ENCODE measurements around the gene SUN3.
A peak's percentile ranks its signal among the peaks of the same experiment; 100 is the strongest.

The SUN3 gene

DNA sequence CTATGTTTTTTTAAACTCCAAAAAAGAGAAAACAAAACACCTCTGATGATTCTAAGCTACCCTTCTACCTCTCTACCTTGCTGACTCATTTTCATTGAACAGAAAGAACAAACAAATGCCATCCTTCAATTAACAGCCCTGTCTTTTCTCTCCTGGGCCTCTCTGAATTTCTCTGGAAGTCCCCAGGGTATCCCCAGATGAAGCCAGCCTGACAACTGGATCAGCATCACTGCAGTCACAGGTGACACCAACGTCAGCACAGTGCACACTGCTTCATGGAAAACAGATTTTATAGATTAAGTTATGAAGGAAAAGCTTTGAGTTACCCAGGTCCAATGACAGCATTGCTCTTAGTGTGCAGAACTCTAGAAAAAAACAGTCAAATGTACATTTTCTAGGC, 55.2 kb downstream of the SUN3 start:
- DNase-seq, result no peak

DNA sequence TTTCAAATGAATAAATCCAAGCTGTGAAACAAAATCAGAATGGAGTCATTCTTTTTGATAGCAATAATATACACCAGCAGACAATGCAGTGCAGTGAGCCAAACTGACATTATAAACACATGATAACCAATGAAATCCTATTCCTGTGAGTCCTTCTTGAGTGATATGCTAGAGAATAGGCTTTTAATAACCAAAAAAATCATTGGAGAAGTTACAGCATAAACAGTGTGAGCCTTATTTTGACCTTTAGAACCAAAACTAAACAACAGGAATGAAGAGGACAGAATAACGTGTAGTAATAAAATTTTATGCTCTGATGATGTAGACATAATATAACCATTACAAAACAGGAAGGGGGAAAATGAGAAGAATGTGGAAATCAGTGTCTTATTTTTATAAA, 58.1 kb downstream of the SUN3 start:
- no peak for DNase-seq

GRCh38 chr7:47968847-47969774, 59.8 kb downstream of the SUN3 start:
- peak; percentile 13 to 33 (median 18) for DNase-seq

DNA sequence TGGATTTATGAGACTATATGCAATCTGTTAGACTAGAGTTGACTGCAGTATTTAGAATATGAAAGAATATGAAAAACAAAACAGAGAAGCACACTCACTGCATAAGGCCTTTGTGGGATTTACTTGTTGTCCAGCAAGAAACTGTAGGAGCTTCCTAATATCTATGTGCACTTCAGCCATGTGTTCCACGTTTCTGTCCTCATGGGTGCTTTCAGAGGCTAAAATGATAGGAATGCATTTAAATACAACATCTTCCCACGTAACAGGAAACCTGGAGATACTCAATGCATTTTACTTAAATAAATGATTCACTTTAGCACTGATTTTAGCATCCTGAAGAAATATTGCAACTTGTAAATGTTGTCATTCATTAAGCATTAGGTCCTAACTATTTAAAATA, 61.2 kb downstream of the SUN3 start:
- DNase-seq, result no peak

DNA sequence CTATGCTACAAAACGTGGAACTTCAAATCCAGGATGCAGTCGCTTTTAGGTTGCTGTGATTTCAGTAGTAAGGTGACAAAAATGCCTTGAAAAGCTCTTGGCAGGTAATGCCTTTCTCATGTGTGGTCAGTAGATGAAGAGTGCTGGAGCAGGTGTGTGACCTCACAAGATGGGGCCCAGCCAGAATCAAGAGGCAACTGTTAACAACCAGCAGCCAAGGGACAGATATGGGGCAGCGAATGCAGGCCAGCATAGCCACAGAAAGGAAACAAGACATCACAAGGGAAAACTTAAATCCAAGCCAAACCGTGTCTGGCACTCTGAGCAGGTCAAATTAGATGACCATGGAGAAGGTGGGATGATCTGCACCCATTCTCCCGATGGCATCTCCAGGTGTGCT, 61.8 kb downstream of the SUN3 start:
- no peak for DNase-seq

- no peak for DNase-seq
Measured at GRCh38 chr7:47965456-47965855, 63.5 kb downstream of the SUN3 start.

DNA sequence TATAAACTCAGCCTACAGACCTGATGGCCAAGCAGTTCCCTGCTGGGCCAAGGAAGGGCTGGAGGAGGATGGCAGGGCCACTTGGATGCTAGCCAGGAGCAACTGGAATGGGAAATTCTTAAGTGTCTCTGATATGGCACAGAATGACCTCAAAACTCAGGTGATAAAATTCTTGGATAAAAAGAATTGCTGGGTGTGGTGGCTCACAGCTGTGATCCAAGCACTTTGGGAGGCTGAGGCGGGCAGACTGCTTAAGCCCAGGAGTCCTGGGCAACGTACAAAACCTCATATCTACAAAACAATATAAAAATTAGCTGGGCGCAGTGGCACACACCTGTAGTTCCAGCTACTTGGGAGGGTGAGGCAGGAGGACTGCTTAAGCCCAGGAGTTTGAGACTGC, 66.6 kb downstream of the SUN3 start:
- DNase-seq, result no peak

GRCh38 chr7:47957156-47957555, 71.8 kb downstream of the SUN3 start:
- no peak for DNase-seq

DNA sequence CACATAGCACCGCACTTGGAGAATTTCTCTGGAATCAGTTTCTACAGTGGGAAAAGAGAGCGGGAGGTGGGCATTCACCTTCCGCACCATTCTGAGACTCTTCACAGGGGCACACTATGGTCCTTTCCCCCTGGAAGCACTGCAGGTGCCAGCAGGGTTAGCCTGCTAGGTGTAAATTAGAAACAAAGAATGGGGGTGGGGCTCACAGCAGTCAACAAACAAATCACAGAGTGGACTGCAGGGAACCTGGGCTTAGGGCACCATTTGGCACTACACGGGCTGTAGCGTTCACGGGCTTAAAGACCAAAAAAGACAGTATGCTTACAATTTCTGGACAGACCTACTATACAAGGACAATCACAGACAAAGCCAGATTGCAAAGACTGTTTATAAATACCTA, 72.7 kb downstream of the SUN3 start:
- no peak for DNase-seq

- no peak for DNase-seq
Measured at GRCh38 chr7:47954231-47954911, 74.5 kb downstream of the SUN3 start.

- no peak for DNase-seq
Measured at GRCh38 chr7:47953822-47954221, 75.1 kb downstream of the SUN3 start.

GRCh38 chr7:47952224-47952623, 76.7 kb downstream of the SUN3 start:
- DNase-seq, result no peak

GRCh38 chr7:47951374-47951773, 77.5 kb downstream of the SUN3 start:
- no peak for DNase-seq

DNA sequence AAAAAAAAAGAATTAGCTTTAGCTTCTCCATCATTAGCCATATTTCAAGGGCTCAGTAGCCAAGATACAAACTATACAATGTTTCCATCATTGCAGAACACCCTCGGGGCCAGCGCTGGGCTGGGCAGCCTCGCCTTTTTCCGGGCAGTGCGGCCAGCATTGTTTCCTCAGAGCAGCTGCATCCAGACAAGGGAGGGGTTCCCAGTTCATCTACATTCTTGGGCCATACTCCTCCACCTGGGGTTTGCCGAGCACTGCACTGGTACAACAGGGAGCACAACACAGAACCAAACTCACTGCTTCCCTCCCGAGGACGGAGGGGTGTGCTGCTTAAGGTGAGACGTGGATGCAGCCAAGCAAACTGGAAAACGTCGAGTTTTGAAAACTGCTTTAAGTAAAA, 78.2 kb downstream of the SUN3 start:
- no peak for DNase-seq

DNA sequence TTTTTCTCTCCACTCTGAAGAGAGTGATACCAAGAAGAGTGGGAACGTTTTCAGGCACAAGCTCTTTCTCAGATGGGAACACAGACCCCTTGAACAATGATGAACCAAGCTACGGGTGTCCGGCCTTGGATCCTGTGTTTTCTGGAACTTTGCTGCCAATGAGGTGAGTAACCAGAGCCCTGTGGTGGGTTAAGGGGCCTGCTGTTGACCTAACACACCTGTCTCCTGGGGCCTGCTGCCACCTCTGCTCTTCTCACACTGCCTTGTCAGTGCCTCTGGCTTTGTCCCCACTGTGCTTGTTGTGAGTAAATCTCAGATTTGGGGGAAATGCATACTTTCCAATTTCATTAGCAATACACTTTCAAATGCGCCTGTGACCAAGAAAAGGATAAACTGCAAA, 79.2 kb downstream of the SUN3 start:
- DNase-seq, result no peak

- no peak for DNase-seq
Measured at GRCh38 chr7:47948141-47948790, 80.6 kb downstream of the SUN3 start, which contains the start of gene PKD1L1. TSS of gene PKD1L1 (minus strand) at chr7:47948466. CDS start at chr7:47948440, 26 bp downstream.

DNA sequence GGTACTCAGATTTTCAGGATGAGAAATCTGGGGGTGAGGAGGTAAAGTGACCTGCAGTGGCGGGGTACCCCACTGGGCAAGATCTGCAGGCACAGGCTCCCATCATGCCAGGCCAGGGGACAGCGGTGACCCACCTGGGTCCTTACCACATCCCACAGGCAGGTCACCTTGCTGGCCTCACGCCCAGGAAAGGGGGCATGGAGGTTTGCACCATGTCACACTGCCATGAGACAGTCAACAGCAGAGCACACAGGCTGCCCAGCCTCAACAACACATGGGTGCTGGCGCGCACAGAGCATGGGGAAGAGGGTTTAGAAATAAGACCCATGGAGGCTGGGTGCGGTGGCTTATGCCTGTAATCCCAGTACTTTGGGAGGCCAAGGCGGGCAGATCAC, 81.6 kb downstream of the SUN3 start:
- no peak for DNase-seq

- DNase-seq, result no peak
Measured at GRCh38 chr7:47946581-47947354, 82.1 kb downstream of the SUN3 start.

GRCh38 chr7:47945261-47946015, 83.5 kb downstream of the SUN3 start:
- DNase-seq, result peak; percentile 44 to 73 (median 58)

DNA sequence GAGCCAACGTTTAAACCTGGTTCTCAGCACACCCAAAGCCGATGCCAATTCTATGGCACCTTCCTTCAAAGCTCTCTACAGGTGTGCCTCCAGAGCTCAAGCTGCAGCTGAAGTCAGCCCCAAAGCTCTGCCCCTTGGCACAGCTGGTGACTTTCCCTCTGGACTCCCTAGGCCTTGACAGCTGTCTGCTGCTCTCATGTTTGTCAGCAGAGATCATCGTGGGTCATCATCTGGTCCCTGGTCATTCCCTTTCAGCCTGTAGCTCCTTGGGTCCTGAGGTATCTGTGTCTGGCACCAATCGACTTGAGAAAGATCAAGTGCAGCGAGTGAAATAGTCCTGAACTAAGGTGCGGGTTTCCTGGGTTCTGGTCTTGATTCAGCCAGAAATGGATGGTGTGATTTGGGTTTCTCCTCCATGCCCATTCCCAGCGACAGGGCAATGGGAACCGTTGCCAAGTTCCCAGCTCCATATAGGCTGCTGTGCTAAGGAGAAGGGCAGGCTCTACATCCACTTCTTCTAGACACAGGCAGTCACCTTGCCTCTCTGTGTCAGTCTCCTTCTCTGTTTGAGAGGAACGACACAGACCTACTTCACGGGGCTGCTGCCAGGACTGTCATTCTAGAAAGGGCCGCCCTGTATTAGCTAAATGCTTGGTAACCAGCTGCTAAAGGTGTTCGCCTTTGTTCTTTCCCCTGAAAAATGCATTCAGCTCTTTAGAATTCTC, 84.2 kb downstream of the SUN3 start:
- DNase-seq, result no peak
